CD14-positive monocyte (primary cell): ENCODE measurements around the gene ZNF687. TPM values are rescaled to one million over a fixed set of nuclear protein-coding genes. Genes with fewer than 3 reads are reported as not detected.

Source experiments
- DNase-seq, 3 donors: peaks; one replicate each; pipeline ENCODE4 v3.0.0-alpha.2; 2011 to 2022
- H2AFZ ChIP-seq: 2 replicates; pipeline ENCODE4 v1.6.0; 2012; ENCODE audit warnings: mild to moderate bottlenecking, low read depth, low read length, inconsistent platforms; ENCODE audit not compliant: insufficient read depth, poor library complexity, severe bottlenecking
- H3K27ac ChIP-seq, 2 donors: 1 replicate in 1 of 2; 2 replicates in 1 of 2; pipeline ENCODE4 v1.5.1; 2012 to 2013; ENCODE audit warnings: low read length in 2 of 2, control low read depth in 1 of 2, inconsistent platforms in 1 of 2, low read depth in 1 of 2, mild to moderate bottlenecking in 1 of 2
- H3K27me3 ChIP-seq, 2 donors: one replicate each; pipeline versions ENCODE4 v1.6.0 to v1.6.1; 2011 to 2013; ENCODE audit warnings: low read length in 2 of 2; ENCODE audit not compliant: control insufficient read depth in 2 of 2, insufficient read depth in 2 of 2
- H3K36me3 ChIP-seq, 2 donors: replicated peaks in 1 of 2; 1 replicate in 1 of 2; 2 replicates in 1 of 2; pipeline versions ENCODE4 v1.5.1 to v1.6.1; 2012 to 2013; ENCODE audit warnings: low read length in 2 of 2, control low read depth in 1 of 2, inconsistent platforms in 1 of 2, mild to moderate bottlenecking in 1 of 2; ENCODE audit not compliant: insufficient read depth in 2 of 2, control insufficient read depth in 1 of 2
- H3K4me1 ChIP-seq, 2 donors: 1 replicate in 1 of 2; 2 replicates in 1 of 2; pipeline versions ENCODE4 v1.5.1 to v1.6.1; 2012 to 2013; ENCODE audit warnings: low read length in 2 of 2, control low read depth in 1 of 2, inconsistent platforms in 1 of 2, mild to moderate bottlenecking in 1 of 2, moderate library complexity in 1 of 2; ENCODE audit not compliant: insufficient read depth in 2 of 2, control insufficient read depth in 1 of 2
- H3K4me2 ChIP-seq: replicated peaks from 2 replicates; pipeline ENCODE3; 2012; ENCODE audit warnings: low read length, moderate library complexity, mild to moderate bottlenecking; ENCODE audit not compliant: poor library complexity, severe bottlenecking; ENCODE audit errors: extremely low read depth
- H3K4me3 ChIP-seq, 3 experiments: fragments of 200-600 bp in 1 of 3; sonication (generic) in 1 of 3; replicated peaks in 1 of 3; 1 replicate in 2 of 3; 2 replicates in 1 of 3; pipeline ENCODE4 v1.5.1; 2011 to 2013; ENCODE audit warnings: low read length in 3 of 3, mild to moderate bottlenecking in 3 of 3, control low read depth in 2 of 3, low read depth in 2 of 3, inconsistent platforms in 1 of 3, moderate library complexity in 1 of 3
- H3K79me2 ChIP-seq: 2 replicates; pipeline ENCODE4 v1.6.0; 2012; ENCODE audit warnings: mild to moderate bottlenecking, control low read depth, inconsistent platforms, low read length, moderate library complexity; ENCODE audit not compliant: insufficient read depth
- H3K9ac ChIP-seq: 2 replicates; pipeline ENCODE4 v1.6.0; 2017; ENCODE audit warnings: low read length, mild to moderate bottlenecking; ENCODE audit not compliant: insufficient read depth, poor library complexity, severe bottlenecking
- H3K9me3 ChIP-seq, 2 donors: replicated peaks in 1 of 2; 1 replicate in 1 of 2; 2 replicates in 1 of 2; pipeline versions ENCODE4 v1.5.1 to v1.6.1; 2012 to 2013; ENCODE audit warnings: low read length in 2 of 2, control low read depth in 1 of 2; ENCODE audit not compliant: control insufficient read depth in 1 of 2, insufficient read depth in 1 of 2
- H4K20me1 ChIP-seq: 2 replicates; pipeline ENCODE4 v1.6.0; 2012; ENCODE audit warnings: mild to moderate bottlenecking, low read length, control low read depth, moderate library complexity; ENCODE audit not compliant: insufficient read depth
- H3K27ac Mint-ChIP-seq, 7 donors: one replicate each; pipeline ENCODE4 v1.8.0; 2020; ENCODE audit warnings: mild to moderate bottlenecking in 7 of 7, mixed read lengths in 7 of 7, moderate library complexity in 6 of 7, inconsistent platforms in 2 of 7
- H3K27me3 Mint-ChIP-seq, 3 donors: one replicate each; pipeline ENCODE4 v1.8.0; 2021 to 2022; ENCODE audit warnings: low read depth in 3 of 3, mild to moderate bottlenecking in 3 of 3, mixed read lengths in 3 of 3, moderate library complexity in 3 of 3, inconsistent platforms in 1 of 3
- H3K36me3 Mint-ChIP-seq, 2 donors: one replicate each; pipeline ENCODE4 v1.8.0; 2020; ENCODE audit warnings: mixed read lengths in 2 of 2, inconsistent platforms in 1 of 2, mild to moderate bottlenecking in 1 of 2
- H3K4me1 Mint-ChIP-seq: one replicate; pipeline ENCODE4 v1.8.0; 2020; ENCODE audit warnings: mild to moderate bottlenecking, mixed read lengths
- H3K4me3 Mint-ChIP-seq, 2 donors: one replicate each; pipeline ENCODE4 v1.8.0; 2020; ENCODE audit warnings: mild to moderate bottlenecking in 2 of 2, mixed read lengths in 2 of 2, moderate library complexity in 1 of 2
- H3K9me3 Mint-ChIP-seq, 7 donors: one replicate each; pipeline ENCODE4 v1.8.0; 2020 to 2022; ENCODE audit warnings: mixed read lengths in 7 of 7, mild to moderate bottlenecking in 6 of 7, moderate library complexity in 6 of 7, inconsistent platforms in 2 of 7
- CTCF ChIP-seq: fragments of 200-600 bp; IDR thresholded peaks from one replicate; pipeline ENCODE4 v1.8.0; 2022; ENCODE audit warnings: antibody characterized with exemption, mild to moderate bottlenecking
- WGBS: methylation state at CpG from one replicate; pipeline ENCODE4 v1.1.5; 2013; ENCODE audit warnings: missing lambda C conversion rate; ENCODE audit not compliant: insufficient coverage; 5-methylcytosine and 5-hydroxymethylcytosine counted together
- intact Hi-C, 2 donors: fragments of 100-400 bp; cut with micrococcal nuclease; formaldehyde crosslinking; loops; one replicate each; pipeline versions ENCODE4 v1.15.0 to v1.15.1; 2023
- polyA plus RNA-seq, 3 donors: library from polyadenylated mRNA; depleted of rRNA in 1 of 3; unstranded in 2 of 3; stranded (reverse) in 1 of 3; fragments of 300-500 nt in 2 of 3; fragments of >200 nt in 1 of 3; fragmentation: Illumina TruSeq in 2 of 3; gene quantifications; 1 replicate in 2 of 3; 2 replicates in 1 of 3; pipeline ENCODE4 v1.2.3, GENCODE V29; 2012 to 2021

ZNF687 gene
- polyA plus RNA-seq, 3 donors: 1.3 to 26.5 (median 1.8) TPM

- intact Hi-C loops: loop anchor here in 1 of 2 donors (2.0 kb wide), 1 partner anchor 16 kb away; no protein-coding TSS in a partner anchor
- peak overlapping the region; percentile 89 to 99 for H3K4me3 Mint-ChIP-seq
- H3K4me1 Mint-ChIP-seq: peaks cover 36% of the 10 kb centered on the region
- Histone ChIP-seq H3K4me3 (peak overlapping the region; percentile 49 to 91 (median 80)), H3K36me3 (peaks cover 21 to 32% of the 10 kb centered on the region in 2 donors), H4K20me1 (peaks cover 29% of the 10 kb centered on the region), H2AFZ (peak overlapping the region; percentile 63), H3K27ac (peak overlapping the region; percentile 72 to 86), H3K4me2 (peak overlapping the region; percentile 87), H3K27me3 (no peaks in the 10 kb centered on the region), H3K9ac (peak overlapping the region; percentile 84), H3K4me1 (peaks cover 30 to 35% of the 10 kb centered on the region in 2 donors), H3K79me2 (peaks cover 58% of the 10 kb centered on the region), H3K9me3 (no peaks in the 10 kb centered on the region)
- peak overlapping the region; percentile 95 to 100 (median 97) for H3K27ac Mint-ChIP-seq
- H3K36me3 Mint-ChIP-seq: peaks cover 26 to 36% of the 10 kb centered on the region in 2 donors
- H3K9me3 Mint-ChIP-seq: peaks cover 0 to 2% (median 0%) of the 10 kb centered on the region in 7 donors
- no peak for TF ChIP-seq CTCF
- 4% methylated on average over 8 of the region's 12 CpGs for WGBS
- peaks cover 1 to 3% (median 3%) of the 10 kb centered on the region in 3 donors for H3K27me3 Mint-ChIP-seq
- DNase-seq: peak; percentile 73 to 83 (median 79)
These were observed 44.6 kb downstream of the ZNF687 start for GRCh38 chr1:151326619-151327222.

DNA sequence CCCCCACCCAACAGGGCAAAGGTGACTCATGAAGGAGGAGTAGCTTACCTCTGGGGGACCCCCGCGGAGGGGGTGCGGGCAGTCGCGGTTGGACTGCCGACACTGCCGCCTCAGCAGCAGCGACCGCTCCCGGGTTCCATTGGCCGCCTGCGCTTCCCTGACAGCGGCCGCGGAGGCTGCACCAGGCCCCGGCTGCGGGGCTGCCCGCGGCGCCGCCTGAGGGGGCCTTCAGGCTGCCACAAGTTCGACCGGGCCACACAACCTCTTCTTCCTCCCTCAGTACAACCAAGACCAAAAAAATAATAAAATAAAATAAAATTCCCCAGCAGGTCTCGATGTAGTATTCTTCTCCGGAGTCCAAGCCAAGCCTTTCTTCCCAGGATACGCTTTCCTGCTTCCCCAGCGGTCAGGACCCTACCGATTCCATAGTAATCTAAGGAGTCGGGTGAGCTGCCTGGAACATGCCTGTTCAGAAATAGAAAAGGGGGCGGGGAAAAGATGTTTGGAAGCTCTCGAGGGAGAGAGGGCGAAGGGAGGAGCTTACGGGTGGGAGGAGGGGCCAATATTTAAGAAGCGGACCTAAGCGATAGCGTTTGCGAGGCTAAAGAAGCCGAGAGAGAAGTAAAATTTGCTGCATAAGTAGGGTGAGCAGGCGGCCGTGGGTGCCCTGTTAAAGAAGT, 45.3 kb downstream of the ZNF687 start, which contains the start of gene PI4KB:
TSS of gene PI4KB (minus strand) at position 194 of the 680 bp plus-strand sequence. CDS start 10,935 bp downstream, outside the sequence.
- peak; percentile 93 to 96 (median 96) for DNase-seq
- Mint-ChIP-seq H3K27me3 (peaks cover 1 to 3% (median 3%) of the 10 kb centered on the region in 3 donors), H3K36me3 (peaks cover 20 to 30% of the 10 kb centered on the region in 2 donors), H3K9me3 (peaks cover 0 to 2% (median 0%) of the 10 kb centered on the region in 7 donors), H3K4me3 (peak within 1 kb of the TSS; percentile 89 to 99), H3K27ac (peak within 1 kb of the TSS; percentile 95 to 100 (median 97)), H3K4me1 (peaks cover 36% of the 10 kb centered on the region)
- H3K27ac ChIP-seq: peak within 1 kb of the TSS; percentile 72 to 86
- peak within 1 kb of the TSS; percentile 96 for H2AFZ ChIP-seq
- peaks cover 30 to 35% of the 10 kb centered on the region in 2 donors for H3K4me1 ChIP-seq
- peaks cover 51% of the 10 kb centered on the region for H3K79me2 ChIP-seq
- WGBS: 0% methylated on average over 25 of the region's 40 CpGs
- H3K27me3 ChIP-seq: no peaks in the 10 kb centered on the region
- no peak for TF ChIP-seq CTCF
- H3K4me3 ChIP-seq: peak within 1 kb of the TSS; percentile 49 to 91 (median 80)
- no peaks in the 10 kb centered on the region for H3K9me3 ChIP-seq
- peaks cover 22% of the 10 kb centered on the region for H4K20me1 ChIP-seq
- peak within 1 kb of the TSS; percentile 87 for H3K4me2 ChIP-seq
- H3K9ac ChIP-seq: peak within 1 kb of the TSS; percentile 84
- intact Hi-C loops: loop anchor here in 1 of 2 donors (2.0 kb wide), 1 partner anchor 17 kb away; no protein-coding TSS in a partner anchor
- peaks cover 15 to 26% of the 10 kb centered on the region in 2 donors for H3K36me3 ChIP-seq
